ENCODE data around the gene HOOK2.
"Not testable (repeated sequence)": the region's sequence is repeated elsewhere in the genome, so short reads cannot be mapped to it uniquely, and the experiment has no call there.

HOOK2 gene

GRCh38 chr19:12737835-12738351 lies 37.5 kb downstream of the HOOK2 start:
- peak overlapping the region; percentile 86 for H3K27ac ChIP-seq (ENCODE audit: low read depth, low read length)
- H3K4me3 ChIP-seq (ENCODE audit: low read depth in 1 of 2, low read length in 2 of 2), result peak overlapping the region; percentile 85 to 97
- peaks cover 23% of the 10 kb centered on the region for H3K4me1 ChIP-seq (ENCODE audit: insufficient read depth, low read length)
- no peaks in the 10 kb centered on the region for H3K27me3 ChIP-seq (ENCODE audit: control insufficient read depth in 1 of 2, insufficient read depth in 2 of 2, low read length in 2 of 2)
- no peaks in the 10 kb centered on the region for H3K9me3 ChIP-seq (ENCODE audit: low read length)
- H3K36me3 ChIP-seq (ENCODE audit: insufficient read depth, low read length), result peaks cover 14% of the 10 kb centered on the region
- peak overlapping the region; percentile 68 for H3K9ac ChIP-seq (ENCODE audit: low read length)

DNA sequence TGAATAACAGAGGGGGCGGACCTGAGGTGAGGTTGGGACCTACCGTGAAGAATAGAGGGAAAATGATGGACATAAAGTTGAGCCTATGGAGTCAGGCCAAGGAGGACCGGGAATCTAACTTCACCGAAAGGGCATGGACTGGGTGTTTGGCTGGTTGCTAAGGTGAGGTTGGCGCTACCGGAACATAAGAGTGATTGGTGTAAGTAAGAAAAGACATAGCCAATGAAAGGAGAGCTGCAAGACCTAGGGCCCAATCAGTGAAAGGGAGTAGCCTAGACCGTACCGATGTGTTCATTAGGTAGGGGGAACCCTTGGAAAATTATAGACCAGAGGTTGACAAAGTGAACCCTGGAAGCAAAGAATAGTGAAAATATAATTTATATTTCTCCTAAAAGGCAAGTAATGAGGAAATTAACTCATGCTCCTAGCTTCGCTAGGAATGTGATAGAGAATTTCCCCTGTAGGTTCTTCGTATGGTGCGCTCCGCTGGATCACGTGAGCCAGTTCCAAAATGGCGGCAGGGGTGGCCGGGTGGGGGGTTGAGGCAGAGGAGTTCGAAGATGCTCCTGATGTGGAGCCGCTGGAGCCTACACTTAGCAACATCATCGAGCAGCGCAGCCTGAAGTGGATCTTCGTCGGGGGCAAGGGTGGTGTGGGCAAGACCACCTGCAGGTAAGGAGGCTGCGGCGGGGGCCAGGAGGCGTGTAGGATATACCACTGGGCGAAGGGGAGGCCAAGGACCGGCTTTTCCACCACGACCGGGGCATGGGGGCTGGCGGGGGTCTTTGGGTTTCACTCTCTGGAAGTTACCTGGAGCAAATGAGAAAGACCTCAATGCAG lies 38.1 kb downstream of the HOOK2 start, which contains the start of gene GET3:
GET3 (plus strand) TSS at position 503 of the 840 bp plus-strand sequence; CDS start at position 512, 9 bp downstream.
- Histone ChIP-seq H3K27me3 (ENCODE audit: control insufficient read depth in 1 of 2, insufficient read depth in 2 of 2, low read length in 2 of 2) (no peaks in the 10 kb centered on the region), H3K4me3 (ENCODE audit: low read depth in 1 of 2, low read length in 2 of 2) (peak within 1 kb of the TSS; percentile 85 to 97), H3K9me3 (ENCODE audit: low read length) (no peaks in the 10 kb centered on the region), H3K9ac (ENCODE audit: low read length) (peak within 1 kb of the TSS; percentile 68), H3K4me1 (ENCODE audit: insufficient read depth, low read length) (peaks cover 30% of the 10 kb centered on the region), H3K36me3 (ENCODE audit: insufficient read depth, low read length) (peaks cover 14% of the 10 kb centered on the region), H3K27ac (ENCODE audit: low read depth, low read length) (peak within 1 kb of the TSS; percentile 86)

DNA sequence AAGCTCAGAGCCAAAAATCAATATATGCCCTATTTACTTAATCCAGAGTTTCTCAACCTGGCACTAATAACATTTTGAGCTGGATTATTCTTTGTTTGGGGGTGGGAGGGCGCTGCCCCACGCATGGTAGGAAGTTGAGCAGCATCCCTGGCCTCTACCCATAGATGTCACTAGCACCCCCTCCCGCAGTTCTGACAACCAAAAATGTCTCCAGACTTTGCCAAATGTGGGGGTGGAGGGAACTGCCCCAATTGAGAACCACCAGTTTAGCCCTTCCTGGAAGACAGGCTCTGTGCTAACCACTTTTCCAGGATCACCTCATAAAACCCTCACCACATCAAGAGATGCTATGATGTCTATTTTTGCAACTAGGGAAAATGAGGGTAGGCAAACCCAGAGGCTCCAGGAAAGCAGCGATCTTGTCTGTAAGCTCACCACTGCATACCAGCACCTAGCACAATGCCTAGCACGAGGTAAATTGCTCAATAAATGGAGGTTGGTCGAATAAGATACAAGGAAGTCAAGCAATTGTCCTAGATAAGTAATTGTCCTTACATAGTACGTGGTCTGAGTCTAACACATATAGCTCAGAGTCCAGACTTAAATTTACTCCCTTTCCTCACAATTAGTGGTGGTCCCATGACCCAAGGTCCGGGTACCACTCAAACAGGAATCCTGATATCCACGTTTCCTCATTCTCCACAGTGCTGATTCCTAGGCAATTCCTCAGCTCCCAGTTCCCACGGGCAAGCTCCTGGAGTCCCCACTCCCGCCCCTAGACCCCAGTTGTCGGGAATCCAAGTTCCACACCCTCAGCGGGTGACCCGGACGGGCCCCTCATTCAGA lies 41.8 kb downstream of the HOOK2 start:
- Histone ChIP-seq H3K9me3 (ENCODE audit: low read length) (no peaks in the 10 kb centered on the region), H3K36me3 (ENCODE audit: insufficient read depth, low read length) (peaks cover 26% of the 10 kb centered on the region), H3K4me1 (ENCODE audit: insufficient read depth, low read length) (peaks cover 36% of the 10 kb centered on the region), H3K9ac (ENCODE audit: low read length) (peak overlapping the region; percentile 89), H3K27ac (ENCODE audit: low read depth, low read length) (peak overlapping the region; percentile 97), H3K4me3 (ENCODE audit: low read depth in 1 of 2, low read length in 2 of 2) (peak overlapping the region; percentile 69 to 94), H3K27me3 (ENCODE audit: control insufficient read depth in 1 of 2, insufficient read depth in 2 of 2, low read length in 2 of 2) (no peaks in the 10 kb centered on the region)

DNA sequence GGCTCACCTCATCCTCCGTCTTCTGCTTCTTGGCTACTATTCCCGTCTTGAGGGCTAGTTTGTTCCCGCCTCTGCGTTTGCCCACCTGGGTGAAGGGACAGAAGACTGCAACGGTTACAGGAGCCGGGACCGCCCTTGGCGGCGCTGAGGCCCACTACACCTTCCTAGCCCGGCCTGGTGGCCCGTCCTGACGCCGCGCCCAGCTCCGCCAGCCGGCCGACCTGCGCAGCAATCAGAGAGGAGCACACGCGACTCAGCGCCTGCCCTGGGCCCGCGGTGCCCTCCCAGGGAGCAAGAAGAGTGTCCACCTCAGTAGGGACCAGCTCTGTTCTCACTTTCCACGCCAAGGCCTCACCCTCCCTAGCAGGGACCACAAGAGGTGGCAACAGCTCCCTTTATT lies 44.0 kb downstream of the HOOK2 start:
- H3K9me3 ChIP-seq (ENCODE audit: low read length), result no peaks in the 10 kb centered on the region
- peaks cover 24% of the 10 kb centered on the region for H3K4me1 ChIP-seq (ENCODE audit: insufficient read depth, low read length)
- no peak overlapping the region for H3K27ac ChIP-seq (ENCODE audit: low read depth, low read length)
- no peaks in the 10 kb centered on the region for H3K27me3 ChIP-seq (ENCODE audit: control insufficient read depth in 1 of 2, insufficient read depth in 2 of 2, low read length in 2 of 2)
- no peak overlapping the region for H3K4me3 ChIP-seq (ENCODE audit: low read depth in 1 of 2, low read length in 2 of 2)
- peaks cover 23% of the 10 kb centered on the region for H3K36me3 ChIP-seq (ENCODE audit: insufficient read depth, low read length)
- H3K9ac ChIP-seq (ENCODE audit: low read length), result no peak overlapping the region

DNA sequence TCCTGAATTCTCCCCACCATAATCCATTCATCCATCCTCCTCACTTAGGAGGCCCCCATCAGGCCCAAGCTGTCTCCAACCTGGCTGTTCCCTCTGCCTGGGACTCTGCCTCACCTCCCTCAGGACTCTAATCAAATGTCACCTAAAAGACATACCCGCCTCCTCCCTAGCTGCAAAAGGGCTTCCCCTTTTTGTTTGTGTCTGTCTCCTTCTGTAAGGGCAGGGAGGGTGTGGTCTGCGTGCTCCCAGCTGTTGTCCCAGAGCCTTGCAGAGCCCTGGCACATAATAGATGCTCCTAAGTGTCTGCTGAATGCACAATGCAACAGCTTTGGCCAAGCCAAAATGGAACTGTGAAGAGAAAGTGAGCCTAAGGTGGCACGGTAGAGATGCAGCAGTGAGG lies 45.3 kb downstream of the HOOK2 start:
- H3K36me3 ChIP-seq (ENCODE audit: insufficient read depth, low read length), result peaks cover 23% of the 10 kb centered on the region
- no peak overlapping the region for H3K4me3 ChIP-seq (ENCODE audit: low read depth in 1 of 2, low read length in 2 of 2)
- H3K4me1 ChIP-seq (ENCODE audit: insufficient read depth, low read length), result peaks cover 24% of the 10 kb centered on the region
- H3K27me3 ChIP-seq (ENCODE audit: control insufficient read depth in 1 of 2, insufficient read depth in 2 of 2, low read length in 2 of 2), result no peaks in the 10 kb centered on the region
- H3K9ac ChIP-seq (ENCODE audit: low read length), result no peak overlapping the region
- no peaks in the 10 kb centered on the region for H3K9me3 ChIP-seq (ENCODE audit: low read length)
- no peak overlapping the region for H3K27ac ChIP-seq (ENCODE audit: low read depth, low read length)

DNA sequence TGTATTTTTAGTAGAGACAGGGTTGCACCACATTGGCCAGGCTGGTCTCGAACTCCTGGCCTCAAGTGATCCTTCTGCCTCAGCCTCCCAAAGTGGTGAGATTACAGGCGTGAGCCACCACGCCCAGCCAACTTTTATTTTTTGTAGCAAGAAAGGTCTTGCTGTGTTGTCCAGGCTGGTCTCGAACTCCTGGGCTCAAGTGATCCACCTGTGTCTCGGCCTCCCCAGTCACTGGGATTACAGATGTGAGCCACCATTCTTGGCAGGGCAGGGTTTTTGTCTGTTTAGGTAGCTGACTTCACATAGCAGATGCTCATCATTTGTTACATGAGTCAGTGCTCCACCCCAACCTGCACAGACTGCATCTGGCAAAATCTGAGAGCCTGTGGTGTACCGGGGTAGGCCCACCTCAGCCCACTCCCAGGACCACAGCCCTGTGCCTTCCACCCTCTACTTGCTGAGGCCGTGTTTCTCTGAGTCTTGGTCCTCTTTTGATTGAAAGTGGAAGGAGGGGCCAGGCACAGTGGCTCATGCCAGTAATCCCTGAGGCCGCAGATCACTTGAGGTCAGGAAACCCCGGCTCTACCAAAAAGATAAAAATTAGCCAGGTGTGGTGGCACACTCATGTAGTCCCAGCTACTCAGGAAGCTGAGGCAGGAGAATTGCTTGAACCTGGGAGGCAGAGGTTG lies 47.5 kb downstream of the HOOK2 start:
- no peak overlapping the region for H3K4me3 ChIP-seq (ENCODE audit: low read depth in 1 of 2, low read length in 2 of 2)
- no peak overlapping the region for H3K27ac ChIP-seq (ENCODE audit: low read depth, low read length)
- H3K27me3 ChIP-seq (ENCODE audit: control insufficient read depth in 1 of 2, insufficient read depth in 2 of 2, low read length in 2 of 2), result no peaks in the 10 kb centered on the region
- no peak overlapping the region for H3K9ac ChIP-seq (ENCODE audit: low read length)
- no peaks in the 10 kb centered on the region for H3K9me3 ChIP-seq (ENCODE audit: low read length)
- peaks cover 29% of the 10 kb centered on the region for H3K4me1 ChIP-seq (ENCODE audit: insufficient read depth, low read length)
- peaks cover 23% of the 10 kb centered on the region for H3K36me3 ChIP-seq (ENCODE audit: insufficient read depth, low read length)

DNA sequence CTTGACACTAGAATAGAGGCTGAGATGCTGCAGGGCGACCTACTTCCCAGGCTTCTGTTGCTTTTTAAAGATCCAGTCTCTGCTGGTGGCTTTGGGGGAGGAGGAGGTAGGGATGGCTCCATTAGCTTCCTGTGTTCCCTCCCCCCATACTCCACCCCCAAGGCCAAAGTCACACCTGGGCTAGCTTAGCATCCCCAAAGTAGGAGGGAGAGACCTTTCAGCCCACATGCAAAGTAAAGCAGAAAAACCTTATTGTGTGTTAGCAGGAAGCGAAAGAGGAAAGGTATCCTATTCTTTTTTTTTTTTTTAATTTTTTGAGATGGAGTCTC lies 48.4 kb downstream of the HOOK2 start:
- Histone ChIP-seq H3K27me3 (ENCODE audit: control insufficient read depth in 1 of 2, insufficient read depth in 2 of 2, low read length in 2 of 2) (no peaks in the 10 kb centered on the region), H3K36me3 (ENCODE audit: insufficient read depth, low read length) (peaks cover 23% of the 10 kb centered on the region), H3K4me1 (ENCODE audit: insufficient read depth, low read length) (peaks cover 22% of the 10 kb centered on the region), H3K27ac (ENCODE audit: low read depth, low read length) (no peak overlapping the region), H3K4me3 (ENCODE audit: low read depth in 1 of 2, low read length in 2 of 2) (no peak overlapping the region), H3K9ac (ENCODE audit: low read length) (no peak overlapping the region), H3K9me3 (ENCODE audit: low read length) (no peaks in the 10 kb centered on the region)

- H3K27ac ChIP-seq (ENCODE audit: low read depth, low read length); H3K4me3 ChIP-seq (ENCODE audit: low read depth in 1 of 2, low read length in 2 of 2); H3K9me3 ChIP-seq (ENCODE audit: low read length); H3K27me3 ChIP-seq (ENCODE audit: control insufficient read depth in 1 of 2, insufficient read depth in 2 of 2, low read length in 2 of 2); H3K9ac ChIP-seq (ENCODE audit: low read length): not testable (repeated sequence)
- peaks cover 18% of the 10 kb centered on the region for H3K36me3 ChIP-seq (ENCODE audit: insufficient read depth, low read length)
- peaks cover 18% of the 10 kb centered on the region for H3K4me1 ChIP-seq (ENCODE audit: insufficient read depth, low read length)
Observed at GRCh38 chr19:12725612-12726011, 49.7 kb downstream of the HOOK2 start.

DNA sequence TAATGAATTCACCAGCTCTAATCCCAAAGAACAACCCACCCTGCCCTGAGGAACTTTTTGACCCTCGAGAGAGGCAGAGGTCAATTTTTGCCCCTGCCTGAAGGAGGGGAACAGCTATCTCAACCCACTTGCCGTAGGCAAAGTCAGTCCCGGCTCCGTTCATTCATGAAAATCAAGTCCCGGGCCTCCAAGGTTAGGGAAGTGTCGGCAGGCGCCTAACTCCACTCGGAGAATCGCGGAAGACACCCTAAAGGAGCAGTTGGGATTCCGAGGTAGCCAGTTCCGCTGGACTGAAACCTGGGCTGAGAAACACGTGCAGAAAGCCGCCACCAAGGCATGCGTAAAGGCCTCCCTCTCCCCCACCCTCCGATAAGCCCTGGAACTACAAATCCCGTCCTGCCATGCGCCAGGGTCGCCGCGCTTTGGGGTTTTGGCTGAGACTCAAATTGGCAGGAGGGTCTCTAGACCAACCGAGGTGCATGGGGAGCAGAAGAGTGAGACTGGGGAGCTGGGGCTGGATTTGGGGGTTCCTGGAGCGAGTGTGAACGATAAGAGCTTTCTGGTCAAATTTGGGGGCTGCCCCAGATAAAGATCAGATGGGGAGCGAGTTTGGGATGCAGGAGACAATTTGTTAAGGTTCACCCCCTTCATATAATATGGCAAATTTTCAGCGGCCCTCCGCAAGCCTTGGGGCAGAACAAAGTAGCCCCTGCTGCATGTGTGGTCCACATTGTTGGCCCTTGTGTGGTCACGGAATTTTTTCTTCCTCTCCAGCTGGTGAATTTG lies 51.5 kb downstream of the HOOK2 start, which contains the start of gene TNPO2:
TNPO2 (minus strand) TSS at position 292 of the 786 bp plus-strand sequence. CDS start 2,955 bp downstream, outside the sequence.
- Histone ChIP-seq H3K9me3 (ENCODE audit: low read length) (no peaks in the 10 kb centered on the region), H3K4me3 (ENCODE audit: low read depth in 1 of 2, low read length in 2 of 2) (peak within 1 kb of the TSS; percentile 62 to 94), H3K27me3 (ENCODE audit: control insufficient read depth in 1 of 2, insufficient read depth in 2 of 2, low read length in 2 of 2) (no peaks in the 10 kb centered on the region), H3K4me1 (ENCODE audit: insufficient read depth, low read length) (peaks cover 30% of the 10 kb centered on the region), H3K9ac (ENCODE audit: low read length) (peak within 1 kb of the TSS; percentile 51), H3K36me3 (ENCODE audit: insufficient read depth, low read length) (peaks cover 7% of the 10 kb centered on the region), H3K27ac (ENCODE audit: low read depth, low read length) (peak within 1 kb of the TSS; percentile 94)

GRCh38 chr19:12723381-12723640 lies 52.0 kb downstream of the HOOK2 start:
- peaks cover 8% of the 10 kb centered on the region for H3K36me3 ChIP-seq (ENCODE audit: insufficient read depth, low read length)
- no peaks in the 10 kb centered on the region for H3K9me3 ChIP-seq (ENCODE audit: low read length)
- H3K27ac ChIP-seq (ENCODE audit: low read depth, low read length), result peak overlapping the region; percentile 94
- peak overlapping the region; percentile 51 for H3K9ac ChIP-seq (ENCODE audit: low read length)
- peaks cover 30% of the 10 kb centered on the region for H3K4me1 ChIP-seq (ENCODE audit: insufficient read depth, low read length)
- H3K27me3 ChIP-seq (ENCODE audit: control insufficient read depth in 1 of 2, insufficient read depth in 2 of 2, low read length in 2 of 2), result no peaks in the 10 kb centered on the region
- H3K4me3 ChIP-seq (ENCODE audit: low read depth in 1 of 2, low read length in 2 of 2), result peak overlapping the region; percentile 62 to 94
